ENCODE data around the gene BCAS1. TPM values are rescaled to one million over a fixed set of nuclear protein-coding genes. Genes with fewer than 3 reads are reported as not detected.

BCAS1 gene
- total RNA-seq, 1 donor from 2014 or later: 0.32 TPM

Small RNA genes within 50 kb of the gene (microRNA-seq; reads per million reads assigned to microRNA genes)
- gene MIR4756 (ENCODE audit: unreplicated experiment): not detected

Other genes starting within 250 kb of the BCAS1 start
- gene CYP24A1, start 103.4 kb upstream of the BCAS1 start, total RNA-seq (ENCODE audit: unreplicated experiment): not detected
- gene PFDN4, start 137.5 kb upstream of the BCAS1 start, total RNA-seq (ENCODE audit: unreplicated experiment): 51.6 TPM

Data from glutamatergic neuron (in vitro differentiated cells).